Inflammatory macrophage treated with lipopolysaccharide for 4 hours (primary cell): ENCODE results near the gene BLMH.

Source experiments
- DNase-seq: peaks from one replicate; pipeline ENCODE4 v3.0.0-alpha.2; 2020

BLMH gene

DNA sequence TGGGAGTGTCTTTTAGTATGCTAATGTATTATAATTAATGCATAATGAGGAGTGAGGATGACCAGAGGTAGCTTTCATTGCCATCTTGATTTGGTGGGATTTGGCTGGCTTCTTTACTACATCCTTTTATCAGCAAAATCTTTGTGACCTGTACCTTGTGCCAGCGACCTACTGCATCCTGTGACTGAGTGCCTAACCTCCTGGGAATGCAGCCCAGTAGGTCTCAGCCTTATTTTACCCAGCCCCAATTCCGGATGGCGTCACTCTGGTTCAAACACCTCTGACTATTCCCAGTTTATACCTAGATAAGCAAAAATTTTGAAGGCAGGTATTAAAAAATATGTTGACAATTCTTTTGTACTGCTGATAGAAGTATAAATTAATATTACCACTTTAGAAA, 10.5 kb upstream of the BLMH start:
- DNase-seq, result no peak

DNA sequence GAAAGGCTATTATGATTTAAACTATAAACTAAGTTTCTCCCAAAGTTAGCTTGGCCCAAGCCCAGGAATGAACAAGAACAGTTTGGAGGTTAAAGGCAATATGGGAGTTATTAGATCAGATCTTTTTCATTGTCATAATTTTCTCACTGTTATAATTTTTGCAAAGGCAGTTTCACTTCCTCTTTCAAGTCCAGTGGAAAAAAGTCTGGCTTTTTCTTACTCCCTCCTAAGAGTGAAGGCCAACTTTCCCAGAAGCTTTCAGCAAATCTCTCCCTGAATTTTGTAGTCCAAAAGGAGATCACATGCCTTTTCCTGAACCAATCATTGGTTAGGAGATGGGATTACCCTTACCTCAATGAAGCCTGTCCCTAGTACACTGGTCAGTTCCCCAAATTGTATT, 9.1 kb upstream of the BLMH start:
- DNase-seq, result peak; percentile 61

DNA sequence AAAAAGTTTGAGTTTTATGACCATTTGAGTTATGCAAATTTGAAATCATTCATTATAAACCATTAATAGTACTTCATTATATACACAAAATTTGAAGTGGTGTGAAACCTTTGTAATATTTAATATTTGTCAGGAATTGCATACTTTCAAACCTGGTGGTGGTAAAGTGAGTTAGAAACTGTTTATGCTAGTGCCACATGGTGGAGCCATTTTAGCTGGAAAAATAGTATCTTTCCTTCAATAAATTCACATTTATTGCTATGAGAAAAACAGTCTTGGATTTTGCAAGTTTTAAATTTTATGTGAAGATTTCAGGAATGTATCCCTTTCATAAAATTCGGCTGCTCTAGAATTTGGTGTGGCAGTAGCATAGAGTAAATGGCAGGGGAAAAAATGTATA, 7.3 kb upstream of the BLMH start:
- no peak for DNase-seq

DNA sequence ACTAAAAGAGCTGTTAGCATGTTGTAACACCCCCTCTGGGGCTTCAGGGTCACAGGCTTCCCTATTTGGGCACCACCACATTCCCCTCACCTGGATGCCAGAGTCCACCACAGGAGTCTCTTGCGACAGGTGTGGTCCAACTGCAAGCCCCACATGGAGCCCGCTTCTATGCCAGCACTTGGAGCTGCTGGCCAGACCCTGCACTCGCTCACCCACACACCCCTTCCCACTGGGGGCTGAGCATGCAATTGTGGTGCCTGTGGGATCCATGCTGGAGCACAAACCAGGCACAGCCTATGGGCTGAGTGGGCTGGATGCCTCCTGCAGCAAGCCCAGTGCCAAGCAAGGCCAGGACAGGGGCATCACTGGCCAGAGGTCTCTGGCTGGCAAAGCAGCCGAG, 6.0 kb upstream of the BLMH start:
- no peak for DNase-seq

DNA sequence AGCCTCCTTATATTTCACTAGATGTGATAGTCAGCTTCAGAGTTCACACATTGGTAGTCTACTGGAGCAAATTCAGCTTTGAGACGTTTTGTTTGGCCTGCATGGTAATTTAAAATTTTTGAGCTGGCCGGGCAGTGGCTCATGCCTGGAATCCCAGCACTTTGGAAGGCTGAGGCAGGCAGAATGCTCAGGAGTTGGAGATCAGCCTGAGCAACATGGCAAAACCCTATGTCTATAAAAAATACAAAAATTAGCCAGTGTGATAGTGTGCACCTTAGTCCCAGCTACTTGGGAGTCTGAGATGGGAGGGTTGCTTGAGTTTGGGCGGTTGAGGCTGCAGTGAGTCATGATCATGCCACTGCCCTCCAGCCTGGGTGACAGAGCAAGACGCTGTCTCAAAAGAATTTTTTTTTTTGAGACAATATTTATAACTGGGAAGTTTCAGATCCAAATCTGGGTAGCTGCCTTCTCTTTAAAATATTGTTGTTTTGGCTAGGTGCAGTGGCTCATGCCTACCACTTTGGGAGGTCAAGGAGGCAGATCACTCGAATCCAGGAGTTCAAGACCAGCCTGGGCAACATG, 4.8 kb upstream of the BLMH start:
- DNase-seq, result peak; percentile 54

DNA sequence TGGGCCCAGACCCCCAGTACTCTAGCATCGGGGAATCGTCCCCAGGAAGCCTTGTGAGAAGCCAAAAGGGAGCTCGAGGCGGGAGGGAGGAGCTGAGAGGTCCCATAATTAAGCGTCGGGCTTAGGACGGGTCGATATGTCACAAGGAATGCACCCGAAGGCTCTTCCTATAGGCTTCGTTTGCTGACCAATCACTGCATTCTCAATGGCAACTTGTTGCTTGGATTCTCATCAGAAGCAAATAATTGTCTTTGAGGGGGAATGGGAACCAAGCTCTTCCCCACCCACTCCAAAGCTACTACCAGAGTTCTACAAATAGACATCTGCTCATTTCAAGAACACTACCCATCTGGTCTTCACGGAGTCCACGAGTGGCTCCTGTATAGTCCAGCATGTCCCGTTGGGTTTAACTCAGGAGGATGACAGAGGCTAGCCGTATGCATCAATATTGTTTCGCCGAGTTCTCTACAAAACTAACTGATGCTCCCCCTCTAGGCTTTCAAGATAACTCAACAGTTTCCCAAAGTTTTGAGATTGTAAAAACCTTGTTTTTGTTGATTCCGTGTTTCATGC, 628 bp upstream of the BLMH start:
- DNase-seq, result peak; percentile 48

DNA sequence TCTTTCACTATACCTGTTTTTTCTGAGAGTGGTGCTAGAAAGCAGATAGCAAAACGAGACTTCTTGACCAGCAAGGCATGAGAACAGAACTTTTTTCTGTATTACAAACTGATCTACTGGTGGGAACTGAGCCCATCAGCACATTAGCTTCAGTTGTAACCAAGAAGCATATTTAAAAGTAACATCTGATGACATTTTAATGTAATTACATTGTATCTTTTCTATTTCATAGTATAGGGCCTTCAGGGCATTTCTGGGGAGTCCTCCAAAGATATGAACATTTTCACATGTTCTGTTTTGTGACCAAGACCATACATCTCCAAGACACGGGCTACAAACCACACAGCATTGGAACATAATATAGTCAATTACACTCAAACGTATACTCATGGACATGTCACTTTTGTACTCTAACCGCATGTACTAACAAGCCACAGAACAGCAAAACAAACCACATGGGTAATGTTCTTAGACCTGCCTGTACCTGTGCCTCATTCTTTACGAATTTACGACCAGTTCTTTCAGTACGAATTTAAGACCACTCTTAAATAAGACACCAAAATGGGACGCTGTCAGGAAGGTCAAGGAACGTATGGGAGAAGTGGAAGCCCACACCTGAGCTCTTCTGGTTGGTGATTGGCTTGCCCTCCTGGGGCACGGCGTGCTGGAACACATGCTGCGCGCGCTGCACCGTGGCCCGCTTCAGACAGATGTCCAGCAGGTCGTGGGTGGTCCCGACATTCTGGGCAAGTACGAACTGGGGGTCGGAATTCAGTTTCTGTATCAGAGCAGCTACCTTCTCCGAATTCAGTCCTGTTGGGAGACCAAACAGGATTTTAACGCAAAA, 825 bp downstream of the BLMH start:
- peak; percentile 6 for DNase-seq

DNA sequence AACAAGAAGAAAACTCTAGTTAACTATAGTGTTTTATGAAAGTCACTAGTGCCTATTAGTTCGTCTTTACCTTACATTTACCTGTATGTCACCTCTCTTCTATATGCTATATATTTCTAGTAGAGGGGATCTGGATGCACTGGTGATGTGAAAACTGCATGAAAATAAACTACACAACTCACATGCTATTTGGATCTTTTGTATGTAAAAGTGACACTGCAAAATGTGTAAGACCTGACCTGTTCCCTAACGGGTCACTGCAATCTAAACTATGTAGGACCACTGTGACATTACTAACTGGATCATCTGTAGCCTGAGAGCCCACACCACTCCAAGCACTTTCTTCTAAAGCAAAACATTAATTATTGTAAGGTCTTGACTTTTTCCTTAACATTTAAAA, 1.7 kb downstream of the BLMH start:
- no peak for DNase-seq

DNA sequence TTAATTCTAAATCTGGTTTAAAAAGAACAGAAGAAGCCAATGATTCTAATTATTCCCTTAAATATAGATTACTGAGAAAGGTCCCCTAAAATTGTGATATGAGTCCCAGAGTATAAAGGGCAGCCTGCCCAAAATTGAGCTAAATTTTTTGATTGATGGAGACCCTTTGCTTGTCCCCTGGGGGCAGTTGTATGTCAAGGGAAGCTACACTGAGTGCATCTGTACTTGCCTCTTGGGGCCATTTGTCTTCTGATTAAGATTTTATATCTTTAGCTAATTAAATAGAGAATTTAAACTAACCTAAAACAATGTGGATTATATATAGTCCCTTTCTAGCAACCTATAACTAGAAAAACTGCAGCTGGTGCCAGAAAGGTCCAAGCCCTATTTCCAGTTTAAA, 12.6 kb downstream of the BLMH start:
- no peak for DNase-seq

DNA sequence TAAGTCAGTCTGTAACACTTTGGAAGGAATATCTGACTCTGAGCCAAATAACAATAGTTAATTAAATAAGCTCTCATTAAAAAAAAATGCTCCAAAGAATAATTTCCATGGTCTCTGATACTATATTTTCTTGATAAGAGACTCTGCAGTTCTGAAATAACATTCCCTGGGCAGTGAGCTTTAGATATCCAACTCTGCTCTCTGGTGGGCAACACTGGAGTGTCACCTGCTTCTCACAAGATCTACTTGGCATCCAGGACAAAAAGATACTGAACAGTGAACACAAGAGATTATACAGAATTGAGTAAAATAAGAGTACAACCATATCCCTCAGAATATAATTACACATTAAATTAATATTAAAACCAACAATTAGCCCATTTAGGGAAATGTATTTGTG, 13.7 kb downstream of the BLMH start:
- no peak for DNase-seq

DNA sequence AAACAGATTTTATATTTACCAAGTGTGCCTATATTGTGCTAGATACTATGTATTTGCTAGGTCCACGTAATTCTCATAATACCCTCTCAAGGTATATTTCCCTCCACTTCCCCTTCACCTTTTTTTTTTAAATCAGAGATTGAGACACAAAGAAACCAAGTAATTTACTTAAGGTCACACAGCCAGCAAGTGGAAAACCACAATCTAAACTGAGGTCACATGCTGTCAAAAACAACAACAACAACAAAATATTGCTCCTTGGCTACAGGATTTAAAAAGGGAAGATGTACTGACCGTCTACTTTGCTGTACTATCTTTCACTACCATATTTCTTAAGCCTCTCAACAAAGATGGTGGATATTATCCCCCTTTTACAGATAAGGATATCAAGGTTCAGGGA, 15.8 kb downstream of the BLMH start:
- DNase-seq, result no peak

DNA sequence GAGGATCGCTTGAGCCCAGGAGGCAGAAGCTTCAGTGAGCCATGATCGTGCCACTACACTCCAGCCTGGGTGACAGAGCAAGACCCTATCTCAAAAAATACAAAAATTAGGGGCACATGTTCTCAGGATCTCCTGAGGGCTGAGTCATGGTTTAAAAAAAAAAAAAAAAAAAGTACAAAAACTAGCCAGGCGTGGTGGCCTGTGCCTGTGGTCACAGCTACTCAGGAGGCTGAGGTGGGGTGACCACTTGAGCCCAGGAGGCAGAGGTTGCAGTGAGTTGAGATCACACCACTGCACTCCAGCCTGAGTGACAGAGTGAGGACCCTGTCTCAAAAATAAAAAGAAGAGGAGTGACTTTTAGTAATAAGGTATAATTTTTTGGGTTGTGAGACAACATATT, 16.9 kb downstream of the BLMH start:
- no peak for DNase-seq

DNA sequence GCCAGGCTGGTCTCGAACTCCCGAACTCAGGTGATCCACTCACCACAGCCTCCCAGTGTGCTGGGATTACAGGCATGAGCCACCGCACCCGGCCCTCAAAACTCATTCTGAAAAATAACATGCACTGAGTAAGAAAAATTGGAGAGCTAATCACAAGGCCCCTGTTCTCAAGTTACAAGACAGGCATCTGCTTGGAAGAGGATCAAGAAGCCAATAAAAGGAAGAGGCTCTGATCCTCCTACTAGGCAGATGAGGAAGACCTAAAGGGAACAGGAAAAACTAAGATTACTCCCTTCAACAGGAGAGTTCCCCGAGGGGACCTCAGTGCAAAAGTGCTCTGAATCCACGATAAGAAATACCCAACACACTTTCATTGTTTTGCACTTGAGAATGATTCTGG, 18.4 kb downstream of the BLMH start:
- no peak for DNase-seq

DNA sequence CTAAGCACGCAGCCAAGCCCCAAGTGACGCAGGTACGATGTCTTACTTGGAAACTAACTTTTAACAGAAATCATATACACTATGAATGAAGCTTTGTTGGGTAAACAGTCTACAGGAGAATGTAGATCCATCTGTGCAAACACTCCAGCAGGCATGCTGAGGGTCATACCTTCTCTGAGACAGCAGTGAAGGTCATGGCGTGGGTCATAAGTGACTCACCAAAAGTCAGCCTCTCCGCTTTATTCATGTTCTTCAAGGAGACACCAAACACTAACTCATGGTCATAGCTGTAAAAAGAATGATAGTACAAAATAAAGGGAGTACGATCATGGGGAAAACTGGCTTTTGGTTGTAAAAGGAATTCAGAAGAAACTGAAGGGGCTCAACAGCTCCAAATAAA, 20.6 kb downstream of the BLMH start:
- no peak for DNase-seq

DNA sequence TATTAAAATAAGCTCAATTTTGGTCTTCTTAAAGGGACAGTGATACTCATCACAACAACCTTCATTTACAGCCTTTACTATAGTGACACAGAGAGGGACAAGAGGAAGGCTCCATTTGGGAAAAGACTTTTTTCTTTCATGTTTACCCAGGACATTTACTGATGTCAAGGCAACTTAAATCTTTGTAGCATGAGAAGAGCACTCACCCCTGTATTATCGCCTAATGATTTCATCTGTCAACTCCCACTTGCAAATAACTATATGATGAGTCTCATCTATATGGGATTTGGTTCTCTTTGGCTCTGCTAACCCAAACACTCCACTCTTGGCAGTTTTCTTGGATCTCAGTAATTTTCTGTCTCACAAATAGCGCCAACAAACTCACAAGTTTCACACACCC, 24.1 kb downstream of the BLMH start:
- DNase-seq, result no peak

DNA sequence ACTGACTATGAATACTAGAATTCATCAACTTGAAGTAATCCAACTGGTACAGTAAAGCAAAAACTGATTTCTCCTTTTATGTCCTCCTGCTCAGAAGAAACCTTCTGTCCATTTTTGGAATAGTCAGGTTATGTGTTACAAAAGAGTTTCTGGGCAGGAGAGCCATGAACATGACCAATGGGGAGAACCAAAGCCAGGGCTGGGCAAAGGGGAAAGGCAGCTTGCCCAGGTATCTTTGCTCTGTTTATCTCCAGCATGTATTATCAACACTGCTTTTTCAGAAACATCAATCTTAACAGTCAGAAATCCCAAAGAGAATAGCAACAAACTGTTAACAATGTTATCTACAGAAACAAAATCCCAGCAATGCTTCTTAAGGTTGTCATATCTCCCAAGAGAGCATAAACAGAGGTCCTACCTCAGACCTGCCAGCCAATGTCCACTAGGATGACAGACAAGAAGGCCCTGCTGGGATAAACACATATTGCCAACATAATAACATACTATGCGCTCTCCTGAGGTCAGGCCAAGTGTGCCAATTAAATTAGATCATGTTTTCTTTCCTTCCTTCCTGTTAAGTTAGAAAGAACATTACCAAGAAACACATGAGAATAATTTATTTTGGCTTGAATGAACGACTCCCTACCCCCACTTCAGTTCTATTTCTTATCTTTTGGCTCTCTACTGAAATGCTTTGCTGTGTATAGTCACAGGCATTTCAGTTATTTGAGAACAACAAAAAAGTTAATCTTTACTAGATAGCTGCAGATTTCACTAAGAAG, 28.0 kb downstream of the BLMH start:
- no peak for DNase-seq

DNA sequence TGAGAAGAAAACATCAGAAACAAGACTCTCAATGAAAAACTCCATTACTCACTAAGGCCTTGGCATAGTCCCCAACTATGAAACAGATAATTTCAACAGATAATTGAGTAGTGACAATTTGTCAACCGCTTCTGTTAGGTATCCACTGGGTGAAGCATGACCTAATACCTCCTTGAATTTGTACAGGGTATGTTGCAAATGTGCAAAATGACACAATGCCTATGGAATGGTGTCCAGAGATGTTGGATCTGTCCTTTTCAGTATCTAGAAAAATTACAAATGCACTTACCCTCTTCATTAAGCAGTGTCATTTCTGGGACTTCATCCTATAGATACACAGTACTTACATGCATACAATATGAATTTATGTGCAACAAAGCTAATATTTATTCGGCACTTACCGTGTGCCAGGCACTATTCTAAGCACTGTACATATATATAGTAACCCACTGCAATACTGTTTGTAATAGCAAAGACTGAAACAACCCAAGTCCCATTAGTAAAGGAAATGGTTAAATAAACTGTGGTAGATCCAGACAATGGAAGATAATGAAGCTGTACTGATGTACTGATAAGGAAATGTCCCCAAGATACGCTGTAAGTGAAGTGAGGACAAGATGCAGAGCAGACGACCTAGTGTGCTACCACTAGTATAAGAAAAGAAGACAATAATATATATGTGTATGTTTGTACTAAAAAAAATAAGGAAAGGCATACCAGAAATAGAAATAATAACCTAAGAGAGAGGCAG, 34.8 kb downstream of the BLMH start:
- DNase-seq, result no peak

DNA sequence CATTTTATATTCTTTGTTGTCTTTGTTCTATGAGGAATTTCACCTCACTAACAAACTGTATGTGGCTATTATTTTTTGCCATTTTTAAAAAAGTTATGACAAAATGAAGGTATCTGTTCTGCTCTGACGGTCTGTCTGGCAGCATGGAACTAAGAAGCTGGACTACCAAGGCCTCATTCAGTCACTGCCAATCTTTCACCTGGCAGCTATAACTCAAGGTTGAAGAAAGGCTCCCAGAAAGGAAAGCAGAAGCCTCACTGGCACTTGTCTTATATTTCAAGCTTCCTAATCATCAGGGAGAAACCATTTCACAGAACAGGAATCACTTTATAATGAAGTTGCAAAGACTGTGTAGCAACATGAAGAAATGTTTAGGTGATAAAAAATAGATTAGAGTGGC, 37.6 kb downstream of the BLMH start:
- DNase-seq, result no peak

DNA sequence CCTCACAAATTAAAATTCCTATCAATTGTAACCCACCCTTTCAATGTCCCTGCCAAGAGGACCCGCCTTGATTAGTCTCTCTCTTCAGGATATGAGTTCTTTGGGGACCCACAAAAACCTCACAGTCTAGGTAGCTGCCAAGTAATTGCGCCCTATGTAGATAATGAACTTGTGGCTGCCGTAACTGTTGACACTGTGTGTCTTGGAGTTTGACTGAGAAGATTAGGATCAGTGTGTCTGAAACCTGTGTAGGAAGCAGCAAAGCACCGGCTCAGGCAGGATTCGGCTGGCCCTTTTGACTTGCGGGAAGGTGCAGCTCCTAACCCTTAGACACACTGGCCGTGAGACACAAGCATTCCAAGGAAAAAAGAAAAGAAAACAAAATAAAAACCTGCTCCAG, 38.4 kb downstream of the BLMH start:
- DNase-seq, result no peak

DNA sequence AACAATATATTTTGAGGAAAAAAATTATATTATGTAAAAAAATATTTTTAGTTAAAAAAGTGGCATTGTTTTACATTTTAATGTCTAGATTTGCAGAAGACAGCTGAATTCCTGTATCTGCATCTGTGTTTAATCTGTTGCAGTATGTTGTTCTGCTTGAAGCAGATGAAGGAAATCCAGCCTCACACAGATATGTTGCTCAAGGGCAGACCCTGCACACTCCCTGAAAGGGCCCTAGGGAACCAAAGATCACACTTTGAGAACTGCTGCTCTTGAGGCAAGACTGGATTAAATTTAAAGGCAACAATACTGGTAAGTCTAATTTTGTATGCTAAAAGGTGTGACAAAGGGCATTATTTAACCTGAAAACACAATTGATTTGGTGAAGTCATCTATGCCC, 39.8 kb downstream of the BLMH start:
- no peak for DNase-seq

DNA sequence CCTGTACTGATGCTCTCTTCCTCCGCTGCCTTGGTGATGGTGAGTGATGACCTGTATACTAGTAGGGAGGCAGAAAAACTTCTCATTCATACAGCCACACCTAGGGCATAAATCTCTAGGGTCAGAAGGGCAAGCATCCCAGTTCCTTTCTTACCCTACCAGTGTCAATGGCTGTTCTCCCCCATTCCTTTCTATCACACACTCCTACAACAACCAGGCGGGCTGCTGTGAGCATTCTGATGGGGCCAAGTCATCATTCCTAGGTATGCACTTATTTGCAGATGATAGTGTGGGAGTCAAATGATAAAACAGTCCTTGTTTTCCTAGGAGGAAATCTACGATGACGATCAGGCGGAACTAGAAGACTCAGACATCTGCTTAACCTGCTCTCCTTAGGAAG, 42.3 kb downstream of the BLMH start:
- DNase-seq, result no peak

DNA sequence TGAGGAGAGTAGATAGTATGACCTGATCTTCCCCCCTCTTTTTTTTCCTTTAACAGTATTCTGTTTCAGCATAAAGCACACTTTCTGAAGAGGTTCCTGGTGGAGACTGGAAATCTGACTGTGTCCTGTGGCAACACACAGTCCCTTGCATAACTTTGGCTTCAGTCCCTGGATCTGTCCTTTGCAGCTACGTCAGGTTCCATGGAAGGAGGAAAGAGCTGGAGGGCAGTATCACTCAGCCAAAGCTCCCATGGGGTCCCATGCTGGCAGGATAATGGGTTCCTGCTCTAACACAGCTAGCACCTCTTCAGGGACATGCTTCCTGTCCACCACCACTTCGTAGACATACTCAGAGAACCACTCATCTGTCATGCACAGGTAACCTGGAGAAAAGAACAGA, 43.0 kb downstream of the BLMH start:
- DNase-seq, result no peak

DNA sequence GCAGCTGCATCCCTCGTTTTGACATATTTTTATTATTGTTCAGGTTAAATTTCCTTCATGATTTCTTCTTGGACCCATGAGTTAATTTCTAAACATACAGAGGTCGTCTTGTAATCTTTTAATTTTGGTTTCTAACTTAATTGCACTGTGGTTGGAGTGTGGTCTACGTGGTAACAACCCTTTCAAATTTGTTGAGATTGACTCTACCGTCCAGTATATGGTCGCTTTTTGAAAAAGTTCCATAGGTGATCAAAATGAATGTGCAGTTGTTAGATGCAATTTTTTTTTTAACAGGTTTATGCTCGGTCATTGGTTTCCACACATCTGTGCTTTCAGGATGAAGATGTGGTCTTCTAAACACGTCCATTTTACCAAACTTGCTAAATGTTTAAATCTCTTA, 45.3 kb downstream of the BLMH start:
- DNase-seq, result no peak
